ENCODE measurements around the gene SLC5A1.

SLC5A1 gene

DNA sequence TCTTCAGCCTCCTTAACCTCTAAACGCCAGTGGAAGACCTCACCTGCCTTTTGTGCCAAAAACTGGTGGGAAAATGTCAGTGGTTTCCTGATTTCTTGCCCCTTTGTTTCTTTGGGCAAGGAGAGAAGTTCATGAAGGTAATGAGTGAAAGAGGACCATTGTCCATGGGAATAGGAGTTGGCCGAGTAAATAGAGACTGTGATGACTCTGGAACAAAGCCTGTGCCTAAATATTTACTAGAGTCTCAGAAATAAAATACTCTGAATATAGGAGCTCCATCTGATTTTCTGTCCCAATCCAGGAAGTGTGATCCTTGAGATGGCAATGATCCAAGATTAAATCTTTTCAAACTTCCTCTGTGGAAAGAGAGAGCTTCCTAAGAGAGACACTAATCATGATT, 12.0 kb downstream of the SLC5A1 start:
- no peak for DNase-seq (ENCODE audit: extremely low read depth, low read depth)
- TF ChIP-seq, protein P1, sequence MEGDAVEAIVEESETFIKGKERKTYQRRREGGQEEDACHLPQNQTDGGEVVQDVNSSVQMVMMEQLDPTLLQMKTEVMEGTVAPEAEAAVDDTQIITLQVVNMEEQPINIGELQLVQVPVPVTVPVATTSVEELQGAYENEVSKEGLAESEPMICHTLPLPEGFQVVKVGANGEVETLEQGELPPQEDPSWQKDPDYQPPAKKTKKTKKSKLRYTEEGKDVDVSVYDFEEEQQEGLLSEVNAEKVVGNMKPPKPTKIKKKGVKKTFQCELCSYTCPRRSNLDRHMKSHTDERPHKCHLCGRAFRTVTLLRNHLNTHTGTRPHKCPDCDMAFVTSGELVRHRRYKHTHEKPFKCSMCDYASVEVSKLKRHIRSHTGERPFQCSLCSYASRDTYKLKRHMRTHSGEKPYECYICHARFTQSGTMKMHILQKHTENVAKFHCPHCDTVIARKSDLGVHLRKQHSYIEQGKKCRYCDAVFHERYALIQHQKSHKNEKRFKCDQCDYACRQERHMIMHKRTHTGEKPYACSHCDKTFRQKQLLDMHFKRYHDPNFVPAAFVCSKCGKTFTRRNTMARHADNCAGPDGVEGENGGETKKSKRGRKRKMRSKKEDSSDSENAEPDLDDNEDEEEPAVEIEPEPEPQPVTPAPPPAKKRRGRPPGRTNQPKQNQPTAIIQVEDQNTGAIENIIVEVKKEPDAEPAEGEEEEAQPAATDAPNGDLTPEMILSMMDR (IDR thresholded peaks at IDR 0.05; ENCODE audit: low read depth, low read length, missing control alignments) = no peak
- H3K4me3 ChIP-seq (replicated peaks; ENCODE audit: low read depth, low read length) = no peak overlapping the region

DNA sequence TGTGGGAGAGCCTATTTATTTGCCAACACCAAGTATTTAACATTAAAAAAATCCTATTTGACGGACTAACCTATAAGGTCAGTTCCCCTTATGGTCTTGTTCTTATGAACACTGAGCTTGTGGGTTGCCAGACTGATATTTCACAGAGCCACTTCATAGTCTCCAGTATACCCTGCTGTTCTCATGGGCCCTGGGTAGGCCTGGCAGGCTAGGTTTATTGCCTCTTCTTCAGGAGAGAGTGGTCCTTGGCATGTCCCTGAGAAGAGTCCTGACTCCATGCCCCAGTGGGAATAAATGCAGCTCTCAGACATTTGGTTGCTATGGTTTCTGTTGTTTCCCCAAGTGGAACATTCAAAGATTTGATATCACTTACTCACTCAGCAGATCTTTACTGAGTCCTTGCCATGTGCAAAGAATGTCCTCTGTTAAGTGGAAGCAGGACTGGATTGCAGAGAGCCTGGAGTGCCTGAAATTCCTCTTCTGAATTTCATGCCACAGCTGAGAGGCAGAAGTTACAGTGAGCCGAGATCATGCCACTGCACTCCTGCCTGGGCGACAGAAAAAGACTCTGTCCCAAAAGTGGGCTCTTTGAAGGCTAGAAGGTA, 15.7 kb downstream of the SLC5A1 start:
- H3K4me3 ChIP-seq (replicated peaks; ENCODE audit: low read depth, low read length) = no peak overlapping the region
- no peak for DNase-seq (ENCODE audit: extremely low read depth, low read depth)

DNA sequence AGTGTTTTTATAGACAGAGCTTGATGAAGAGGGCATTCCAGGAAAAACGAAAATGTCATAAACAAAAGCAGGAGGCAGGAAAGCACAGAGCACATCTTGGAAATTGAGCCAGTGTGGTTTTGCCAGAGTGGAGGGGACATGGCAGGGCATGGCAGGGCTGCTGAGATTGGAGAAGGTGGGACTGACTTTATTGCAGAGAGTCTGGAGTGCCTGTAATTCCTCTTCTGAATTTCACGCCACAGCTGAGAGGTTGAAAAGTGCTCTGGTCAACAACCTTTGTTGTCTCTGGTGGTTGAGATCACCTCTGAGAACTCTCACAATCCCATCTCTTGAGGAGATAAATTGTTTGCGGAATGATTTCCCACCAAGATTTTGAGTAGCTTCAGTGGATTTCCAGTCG, 16.4 kb downstream of the SLC5A1 start:
- DNase-seq (ENCODE audit: extremely low read depth, low read depth) = no peak
- TF ChIP-seq, protein P1 (IDR thresholded peaks at IDR 0.05; ENCODE audit: low read depth, low read length, missing control alignments) = no peak
- H3K4me3 ChIP-seq (replicated peaks; ENCODE audit: low read depth, low read length) = no peak overlapping the region

More for the DNA sequence above, 15.7 kb downstream of the SLC5A1 start:
- TF ChIP-seq, protein P1 (IDR thresholded peaks at IDR 0.05; ENCODE audit: low read depth, low read length, missing control alignments) = no peak

DNA sequence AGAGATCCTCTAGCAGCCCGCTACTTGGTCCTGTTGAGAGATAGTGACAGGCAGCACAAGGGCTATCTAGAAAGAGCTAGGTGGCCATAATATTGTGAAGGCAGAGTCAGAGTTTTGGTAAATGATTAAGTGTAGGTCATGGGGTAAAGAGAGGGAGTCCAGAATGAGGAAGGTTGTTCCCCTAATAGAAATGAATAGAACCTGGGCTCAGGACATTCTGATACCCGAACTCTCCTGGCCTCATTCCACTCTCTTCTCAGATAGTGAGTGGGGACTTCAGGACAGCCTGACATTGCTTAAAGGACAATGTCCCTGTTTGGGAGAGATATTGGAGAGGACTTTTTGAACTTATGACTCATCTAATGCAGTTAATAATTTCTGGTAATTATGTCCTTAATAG, 20.6 kb downstream of the SLC5A1 start:
- TF ChIP-seq, protein P1 (IDR thresholded peaks at IDR 0.05; ENCODE audit: low read depth, low read length, missing control alignments) = no peak
- no peak overlapping the region for H3K4me3 ChIP-seq (replicated peaks; ENCODE audit: low read depth, low read length)
- no peak for DNase-seq (ENCODE audit: extremely low read depth, low read depth)

DNA sequence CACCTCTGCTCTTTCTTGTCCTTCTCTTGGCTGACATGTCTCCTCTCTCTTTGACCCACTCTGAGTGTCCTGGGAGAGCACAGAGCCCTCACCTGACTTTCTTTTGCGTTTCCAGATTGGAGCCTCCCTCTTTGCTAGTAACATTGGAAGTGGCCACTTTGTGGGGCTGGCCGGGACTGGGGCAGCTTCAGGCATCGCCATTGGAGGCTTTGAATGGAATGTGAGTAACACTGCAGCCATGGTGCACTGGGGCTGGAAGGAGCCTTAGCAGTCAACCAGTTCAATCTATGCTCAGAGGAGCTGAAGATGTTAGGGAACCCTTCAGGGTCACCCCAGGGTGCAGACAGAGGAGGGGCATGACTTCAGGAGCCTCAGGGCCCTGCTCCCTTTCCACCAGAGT, 23.8 kb downstream of the SLC5A1 start:
- DNase-seq (ENCODE audit: extremely low read depth, low read depth) = no peak
- TF ChIP-seq, protein P1 (IDR thresholded peaks at IDR 0.05; ENCODE audit: low read depth, low read length, missing control alignments) = no peak
- H3K4me3 ChIP-seq (replicated peaks; ENCODE audit: low read depth, low read length) = no peak overlapping the region

DNA sequence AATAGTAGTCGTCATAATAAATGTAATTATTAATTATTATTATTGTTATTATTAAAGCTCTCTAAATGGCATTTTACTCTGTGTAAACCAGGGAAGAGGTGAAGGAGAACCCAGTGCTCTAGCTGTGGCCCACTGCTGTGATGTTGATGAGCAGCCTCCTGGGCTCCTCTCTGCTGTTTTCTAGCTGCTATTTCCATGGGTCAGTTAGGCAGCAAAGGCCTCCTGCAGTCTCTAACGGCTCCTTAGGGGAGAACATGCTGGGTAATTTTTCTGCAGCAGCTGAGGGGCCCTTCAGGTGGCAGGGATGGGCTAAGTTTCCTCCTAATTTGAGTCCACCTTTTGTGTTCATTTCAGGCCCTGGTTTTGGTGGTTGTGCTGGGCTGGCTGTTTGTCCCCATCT, 24.6 kb downstream of the SLC5A1 start:
- no peak for DNase-seq (ENCODE audit: extremely low read depth, low read depth)
- TF ChIP-seq, protein P1 (IDR thresholded peaks at IDR 0.05; ENCODE audit: low read depth, low read length, missing control alignments) = no peak
- no peak overlapping the region for H3K4me3 ChIP-seq (replicated peaks; ENCODE audit: low read depth, low read length)

Data from HFF-Myc (cell line).